ENCODE measurements around the gene PCDHGA4. TPM values are rescaled to one million over a fixed set of nuclear protein-coding genes. Genes with fewer than 3 reads are reported as not detected.

PCDHGA4 gene
- total and polyA plus RNA-seq, 2 of the 13 experiments (the other 11 are each of a cell fraction or from before 2014, with no cell fraction given): 0.49 to 0.58 TPM

GRCh38 chr5:141349917-141350619 is 4.8 kb upstream of the PCDHGA4 start, which contains the start of gene PCDHGB1 (continued):
- TF ChIP-seq ZGPAT (CRISPR knock-in tag; IDR thresholded peaks at IDR 0.05): peak; percentile 31; the same call in 1 of the 2 replicates
- TF ChIP-seq GATAD2A (CRISPR knock-in tag; IDR thresholded peaks at IDR 0.05): no peak
- no peak for TF ChIP-seq TAF15 (IDR thresholded peaks at IDR 0.05; ENCODE audit: low read depth, low read length, poor library complexity, severe bottlenecking)
- TF ChIP-seq RAD51 (IDR thresholded peaks at IDR 0.05; ENCODE audit: borderline replicate concordance): no peak
- TF ChIP-seq GMEB2 (CRISPR knock-in tag; IDR thresholded peaks at IDR 0.05; ENCODE audit: low read depth): no peak
- no peak for TF ChIP-seq ZNF615 (CRISPR knock-in tag; IDR thresholded peaks at IDR 0.05; ENCODE audit: borderline replicate concordance)
- TF ChIP-seq GFI1 (CRISPR knock-in tag; IDR thresholded peaks at IDR 0.05; ENCODE audit: borderline replicate concordance): no peak
- TF ChIP-seq ZNF687 (CRISPR knock-in tag; IDR thresholded peaks at IDR 0.05): no peak; the same call in 1 of the 2 replicates
- TF ChIP-seq ZNF788 (CRISPR knock-in tag; IDR thresholded peaks at IDR 0.05; ENCODE audit: borderline replicate concordance): 0 out of 2 replicates have a peak, but pooled peaks have one; percentile 23
- no peak for TF ChIP-seq MYPOP (CRISPR knock-in tag; IDR thresholded peaks at IDR 0.05)
- TF ChIP-seq SAFB2 (CRISPR knock-in tag; IDR thresholded peaks at IDR 0.05; ENCODE audit: borderline replicate concordance, low read depth): no peak
- TF ChIP-seq ZNF660 (CRISPR knock-in tag; IDR thresholded peaks at IDR 0.05; ENCODE audit: borderline replicate concordance, low read depth): no peak
- TF ChIP-seq ZNF331 (CRISPR knock-in tag; IDR thresholded peaks at IDR 0.05): no peak
- TF ChIP-seq ZNF143 (CRISPR knock-in tag; IDR thresholded peaks at IDR 0.05): no peak
- peak; percentile 48; the same call in 1 of the 2 replicates for TF ChIP-seq FOXC1 (CRISPR knock-in tag; IDR thresholded peaks at IDR 0.05; ENCODE audit: borderline replicate concordance)
- TF ChIP-seq ZNF777 (CRISPR knock-in tag; IDR thresholded peaks at IDR 0.05): no peak
- peak in 1 of 2 experiments; percentile 50; a peak in 1 of 4 replicates for TF ChIP-seq POLR2A (IDR thresholded peaks at IDR 0.05; ENCODE audit: insufficient read depth in 1 of 2, low read depth in 2 of 2, low read length in 2 of 2)
- no peak for TF ChIP-seq ZNF598 (CRISPR knock-in tag; IDR thresholded peaks at IDR 0.05; ENCODE audit: borderline replicate concordance)
- no peak for TF ChIP-seq CHD2 (IDR thresholded peaks at IDR 0.05; ENCODE audit: low read depth, low read length)
- TF ChIP-seq ZNF484 (CRISPR knock-in tag; IDR thresholded peaks at IDR 0.05; ENCODE audit: borderline replicate concordance, low read depth): no peak
- no peak for TF ChIP-seq REPIN1 (CRISPR knock-in tag; IDR thresholded peaks at IDR 0.05; ENCODE audit: borderline replicate concordance, low read depth)
- TF ChIP-seq ZNF383 (CRISPR knock-in tag; IDR thresholded peaks at IDR 0.05; ENCODE audit: borderline replicate concordance): no peak

All from HepG2 (cell line).